Endothelial cell of umbilical vein (primary cell): ENCODE results near the gene BCL2L2. TPM values are rescaled to one million over a fixed set of nuclear protein-coding genes. Genes with fewer than 3 reads are reported as not detected.

Experiments used
- BruUV-seq: library from RNA; stranded (reverse); fragments of 400-500 nt; replicated peaks from 2 replicates; lab custom pipeline; 2021; lab: Mats Ljungman, UMichigan
- CTCF ChIA-PET: fragments of 300-600, 350-600 bp; sonication (Branson Sonifier 250); formaldehyde crosslinking; loops from one replicate; lab custom pipeline; 2021; ENCODE audit warnings: antibody characterized with exemption, inconsistent platforms; lab: Charles Lee
- POLR2A ChIA-PET: fragments of 300-600, 350-600 bp; sonication (Branson Sonifier 250); formaldehyde crosslinking; loops from one replicate; lab custom pipeline; 2021; ENCODE audit warnings: antibody characterized with exemption, inconsistent platforms; lab: Charles Lee
- DNase-seq: peaks from one replicate; pipeline ENCODE4 v3.0.0-alpha.2; 2011; ENCODE audit warnings: low read depth, low spot score
- FAIRE-seq: peaks from 2 replicates; lab custom pipeline; 2011; peaks lifted over from hg19 to GRCh38; lab: Jason Lieb, UNC
- H2AFZ ChIP-seq: 2 replicates; pipeline ENCODE4 v1.6.0; 2012; ENCODE audit warnings: low read depth, low read length, control low read depth, inconsistent platforms
- H3K27ac ChIP-seq: 2 replicates; pipeline ENCODE4 v1.5.1; 2011; ENCODE audit warnings: low read depth, mild to moderate bottlenecking, control low read depth, low read length, moderate library complexity; ENCODE audit not compliant: insufficient read depth
- H3K27me3 ChIP-seq, 2 experiments: 2 replicates each; pipeline versions ENCODE4 v1.6.0 to v1.6.1; 2011; ENCODE audit warnings: low read length in 2 of 2, mixed read lengths in 1 of 2; ENCODE audit not compliant: control insufficient read depth in 2 of 2, insufficient read depth in 2 of 2
- H3K36me3 ChIP-seq, 2 experiments: 2 replicates in 1 of 2; 3 replicates in 1 of 2; pipeline ENCODE4 v1.5.1; 2011; ENCODE audit warnings: low read length in 2 of 2, mild to moderate bottlenecking in 1 of 2, moderate library complexity in 1 of 2; ENCODE audit not compliant: control insufficient read depth in 2 of 2, insufficient read depth in 2 of 2; ENCODE audit errors: extremely low read depth in 1 of 2
- H3K4me1 ChIP-seq: 3 replicates; pipeline ENCODE4 v1.5.1; 2011; ENCODE audit warnings: mild to moderate bottlenecking, low read length; ENCODE audit not compliant: control insufficient read depth, insufficient read depth; ENCODE audit errors: extremely low read depth
- H3K4me2 ChIP-seq: 2 replicates; pipeline ENCODE4 v1.6.1; 2011; ENCODE audit warnings: low read length, control low read depth, mixed read lengths; ENCODE audit not compliant: insufficient read depth
- H3K4me3 ChIP-seq, 3 experiments: fragments of 200-600 bp in 1 of 3; sonication (generic), shearing (Covaris generic) in 1 of 3; replicated peaks in 1 of 3; 2 replicates each; pipeline ENCODE4 v1.5.1; 2011 to 2016; ENCODE audit warnings: control low read depth in 3 of 3, low read length in 3 of 3, mild to moderate bottlenecking in 2 of 3, inconsistent platforms in 1 of 3, low read depth in 1 of 3, moderate library complexity in 1 of 3; ENCODE audit not compliant: insufficient read depth in 1 of 3
- H3K79me2 ChIP-seq: 2 replicates; pipeline ENCODE4 v1.6.0; 2012; ENCODE audit warnings: low read length, inconsistent platforms; ENCODE audit not compliant: control insufficient read depth, insufficient read depth
- H3K9ac ChIP-seq: replicated peaks from 2 replicates; pipeline ENCODE3; 2011; ENCODE audit warnings: low read length, control low read depth; ENCODE audit not compliant: insufficient read depth; ENCODE audit errors: extremely low read depth
- H3K9me1 ChIP-seq: replicated peaks from 3 replicates; pipeline ENCODE4 v1.6.0; 2011; ENCODE audit warnings: mild to moderate bottlenecking, low read length; ENCODE audit not compliant: control insufficient read depth, insufficient read depth; ENCODE audit errors: extremely low read depth
- H3K9me3 ChIP-seq: replicated peaks from 2 replicates; pipeline ENCODE4 v1.5.1; 2012; ENCODE audit warnings: low read length, inconsistent platforms; ENCODE audit not compliant: control insufficient read depth, insufficient read depth
- H4K20me1 ChIP-seq: replicated peaks from 2 replicates; pipeline ENCODE3; 2011; ENCODE audit warnings: mild to moderate bottlenecking, low read length; ENCODE audit not compliant: control insufficient read depth, insufficient read depth; ENCODE audit errors: extremely low read depth
- CTCF ChIP-seq, 2 donors: IDR thresholded peaks; 1 replicate in 1 of 2; 2 replicates in 1 of 2; pipeline ENCODE4 v1.5.1; 2011; ENCODE audit warnings: low read length in 2 of 2, mild to moderate bottlenecking in 2 of 2, moderate library complexity in 2 of 2, control low read depth in 1 of 2, inconsistent platforms in 1 of 2, low read depth in 1 of 2; ENCODE audit not compliant: insufficient read depth in 1 of 2; ENCODE audit errors: extremely low read depth in 1 of 2
- EZH2 ChIP-seq: IDR thresholded peaks from 2 replicates; pipeline ENCODE4 v1.6.1; 2012; ENCODE audit warnings: borderline replicate concordance, low read depth, mild to moderate bottlenecking, moderate library complexity, low read length, inconsistent platforms; ENCODE audit not compliant: severe bottlenecking
- JUN ChIP-seq: IDR thresholded peaks from 2 replicates; pipeline ENCODE4 v1.6.1; 2011; ENCODE audit warnings: borderline replicate concordance, low read depth; ENCODE audit not compliant: insufficient read length, insufficient read depth
- MYC ChIP-seq: IDR thresholded peaks from one replicate; pipeline ENCODE4 v1.6.1; 2011; ENCODE audit warnings: mild to moderate bottlenecking, low read depth, low read length
- POLR2A ChIP-seq: IDR thresholded peaks from 2 replicates; pipeline ENCODE4 v1.6.1; 2012; ENCODE audit warnings: low read depth, mild to moderate bottlenecking, control low read depth, low read length
- dilution Hi-C: fragments of 300-500 bp; cut with MboI; formaldehyde crosslinking; loops from one replicate; pipeline ENCODE4 v1.15.0; 2019; ENCODE audit warnings: low sequenced_read_pairs; ENCODE audit not compliant: extremely low pct_ligation_motif_present
- intact Hi-C: fragments of 100-400 bp; cut with micrococcal nuclease; formaldehyde crosslinking; loops from one replicate; pipeline ENCODE4 v1.10.0; 2022
- polyA plus RNA-seq, 4 experiments: library from polyadenylated mRNA; depleted of rRNA in 3 of 4; stranded (reverse) in 3 of 4; unstranded in 1 of 4; fragments of >200 nt; gene quantifications; 2 replicates each; pipeline versions ENCODE4 v1.2.1 to v1.2.3, GENCODE V29; 2011 to 2012; ENCODE audit warnings: missing spikeins in 1 of 4
- total RNA-seq: library from RNA; stranded (reverse); gene quantifications from 2 replicates; pipeline ENCODE4 v1.2.3, GENCODE V29; 2021

BCL2L2 gene
- total and polyA plus RNA-seq, 2 donors (not counting 3 experiments of a cell fraction or from before 2014, with no cell fraction given): 19.9 to 24.3 TPM

DNA sequence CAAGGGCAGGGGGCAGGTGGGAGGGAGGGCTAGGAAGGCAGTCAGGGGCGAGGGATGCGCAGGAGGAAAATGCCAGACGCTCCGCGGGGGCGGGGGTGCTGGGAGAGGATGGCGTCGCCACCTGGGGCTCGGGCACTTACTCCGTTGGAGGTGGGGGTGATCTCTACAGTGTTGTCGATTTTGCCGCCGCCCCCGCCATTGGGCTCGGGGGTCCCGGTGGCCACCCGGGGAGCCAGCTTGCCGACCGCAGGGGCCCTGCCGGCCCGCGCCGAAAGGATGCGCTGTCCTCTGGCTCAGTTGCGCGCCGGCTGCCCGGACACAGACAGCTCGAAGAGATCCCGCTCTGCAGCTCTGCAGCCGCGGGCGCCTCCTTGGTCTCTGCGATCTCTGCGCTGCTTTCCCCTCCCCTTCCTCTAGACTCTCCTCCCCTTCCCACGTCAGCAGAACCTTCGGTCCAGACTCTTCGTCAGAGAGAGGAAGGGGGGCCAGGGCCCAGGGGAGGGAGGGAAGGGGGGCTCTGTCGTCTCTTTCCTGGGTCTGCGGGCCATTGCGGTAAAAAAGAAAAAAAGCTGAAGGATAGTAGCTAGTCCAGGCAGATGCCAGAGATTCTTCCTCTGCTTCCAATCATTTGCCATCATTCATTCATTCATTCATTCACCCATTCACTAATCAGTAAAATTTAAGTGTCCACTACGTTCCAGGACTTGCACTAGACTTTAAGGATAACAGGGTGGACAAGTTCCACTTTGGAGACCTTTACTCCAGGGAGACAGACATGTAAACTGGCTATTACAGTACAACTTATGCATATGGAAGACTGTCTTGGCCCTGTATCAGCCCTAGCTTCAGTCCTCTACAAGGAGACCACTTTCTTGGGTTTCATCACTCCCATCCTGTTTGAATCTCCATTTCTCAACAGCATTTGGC lies 46.1 kb downstream of the BCL2L2 start, which contains the start of gene SLC22A17:
TSS of gene SLC22A17 (minus strand) at position 382 of the 927 bp plus-strand sequence.
- POLR2A ChIA-PET: no interaction called here
- CTCF ChIA-PET: interaction anchor here (0.6 to 1.9 kb wide), 5 partner anchors 16 to 288 kb away, joined by 3 to 7 read pairs (median 4); no protein-coding TSS in a partner anchor
- no peaks in the 10 kb centered on the region for H3K79me2 ChIP-seq
- TF ChIP-seq POLR2A: no peak
- TF ChIP-seq CTCF (IDR thresholded peaks at IDR 0.05; ENCODE audit: extremely low read depth in 1 of 2, insufficient read depth in 1 of 2, low read depth in 1 of 2, low read length in 2 of 2): no peak
- peak; percentile 76 for TF ChIP-seq EZH2
- no peak for TF ChIP-seq MYC
- no peak for TF ChIP-seq JUN
- no TSS peak for BruUV-seq
- dilution Hi-C loops: no loop called here
- H3K9me1 ChIP-seq: no peaks in the 10 kb centered on the region
- H3K4me2 ChIP-seq: peak within 1 kb of the TSS; percentile 17
- no peaks in the 10 kb centered on the region for H4K20me1 ChIP-seq
- H3K9ac ChIP-seq: no peak within 1 kb of the TSS
- peak within 1 kb of the TSS; percentile 50 for H2AFZ ChIP-seq
- H3K4me3 ChIP-seq: peak within 1 kb of the TSS in 1 of 3 experiments; percentile 45
- no peak within 1 kb of the TSS for H3K27ac ChIP-seq
- peak; percentile 59 for DNase-seq
- H3K27me3 ChIP-seq: peaks cover 32 to 36% of the 10 kb centered on the region in 2 experiments
- no peaks in the 10 kb centered on the region for H3K36me3 ChIP-seq
- no peak for FAIRE-seq
- H3K9me3 ChIP-seq: no peaks in the 10 kb centered on the region
- H3K4me1 ChIP-seq: no peaks in the 10 kb centered on the region
- intact Hi-C loops: no loop called here
